Measurements from ENCODE around the gene CUX1.

CUX1 gene

DNA sequence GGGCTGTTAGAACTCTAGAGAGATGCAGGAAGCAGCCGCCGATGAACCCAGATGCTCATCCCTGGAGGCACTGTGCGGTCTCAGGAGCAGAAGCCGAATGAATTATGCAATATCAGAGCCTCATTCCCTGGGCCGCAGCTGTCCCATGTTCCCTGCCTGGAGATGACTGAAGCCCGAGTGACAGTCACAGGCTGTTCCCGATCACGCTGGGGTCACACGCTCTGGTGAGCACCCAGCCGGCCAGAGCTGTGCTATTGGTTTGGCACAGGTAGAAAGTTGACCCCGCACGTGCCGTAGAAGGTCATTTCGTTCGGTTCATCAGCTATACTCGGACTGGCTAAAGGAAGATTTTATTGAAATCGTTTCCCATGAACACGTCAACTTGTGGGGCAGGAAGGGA, 328.7 kb downstream of the CUX1 start:
- TF ChIP-seq, protein P1, sequence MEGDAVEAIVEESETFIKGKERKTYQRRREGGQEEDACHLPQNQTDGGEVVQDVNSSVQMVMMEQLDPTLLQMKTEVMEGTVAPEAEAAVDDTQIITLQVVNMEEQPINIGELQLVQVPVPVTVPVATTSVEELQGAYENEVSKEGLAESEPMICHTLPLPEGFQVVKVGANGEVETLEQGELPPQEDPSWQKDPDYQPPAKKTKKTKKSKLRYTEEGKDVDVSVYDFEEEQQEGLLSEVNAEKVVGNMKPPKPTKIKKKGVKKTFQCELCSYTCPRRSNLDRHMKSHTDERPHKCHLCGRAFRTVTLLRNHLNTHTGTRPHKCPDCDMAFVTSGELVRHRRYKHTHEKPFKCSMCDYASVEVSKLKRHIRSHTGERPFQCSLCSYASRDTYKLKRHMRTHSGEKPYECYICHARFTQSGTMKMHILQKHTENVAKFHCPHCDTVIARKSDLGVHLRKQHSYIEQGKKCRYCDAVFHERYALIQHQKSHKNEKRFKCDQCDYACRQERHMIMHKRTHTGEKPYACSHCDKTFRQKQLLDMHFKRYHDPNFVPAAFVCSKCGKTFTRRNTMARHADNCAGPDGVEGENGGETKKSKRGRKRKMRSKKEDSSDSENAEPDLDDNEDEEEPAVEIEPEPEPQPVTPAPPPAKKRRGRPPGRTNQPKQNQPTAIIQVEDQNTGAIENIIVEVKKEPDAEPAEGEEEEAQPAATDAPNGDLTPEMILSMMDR (IDR thresholded peaks at IDR 0.05): no peak
- Histone ChIP-seq H3K36me3 (peaks cover 20% of the 10 kb centered on the region), H3K4me1 (ENCODE audit: control insufficient read depth in 1 of 2, insufficient read depth in 1 of 2, low read depth in 1 of 2, low read length in 1 of 2) (peaks cover 3 to 5% of the 10 kb centered on the region in 2 experiments), H3K27ac (no peak overlapping the region), H3K9me3 (no peaks in the 10 kb centered on the region), H3K27me3 (no peaks in the 10 kb centered on the region), H3K4me3 (ENCODE audit: low read depth in 1 of 2, low read length in 1 of 2) (no peak overlapping the region)

DNA sequence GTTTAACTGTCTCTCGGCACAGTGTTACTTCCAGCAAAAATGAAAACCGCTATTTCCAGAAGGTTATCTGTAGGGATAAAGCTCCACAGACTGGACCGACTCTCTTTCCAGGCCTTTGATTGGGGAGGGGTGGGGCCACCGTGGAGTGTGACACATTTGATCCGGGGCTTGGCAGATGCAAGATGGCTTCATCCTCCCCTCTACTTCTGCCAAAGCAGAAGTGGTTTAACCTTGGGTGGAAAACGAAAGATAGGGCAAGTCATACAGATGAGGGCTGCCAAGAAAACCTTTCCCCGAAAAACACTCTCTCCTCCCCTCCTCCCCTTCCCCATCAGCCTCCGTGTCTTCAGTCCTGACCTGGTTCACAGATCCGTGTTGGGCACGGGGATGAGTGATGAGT, 329.6 kb downstream of the CUX1 start:
- no peak overlapping the region for H3K27ac ChIP-seq

DNA sequence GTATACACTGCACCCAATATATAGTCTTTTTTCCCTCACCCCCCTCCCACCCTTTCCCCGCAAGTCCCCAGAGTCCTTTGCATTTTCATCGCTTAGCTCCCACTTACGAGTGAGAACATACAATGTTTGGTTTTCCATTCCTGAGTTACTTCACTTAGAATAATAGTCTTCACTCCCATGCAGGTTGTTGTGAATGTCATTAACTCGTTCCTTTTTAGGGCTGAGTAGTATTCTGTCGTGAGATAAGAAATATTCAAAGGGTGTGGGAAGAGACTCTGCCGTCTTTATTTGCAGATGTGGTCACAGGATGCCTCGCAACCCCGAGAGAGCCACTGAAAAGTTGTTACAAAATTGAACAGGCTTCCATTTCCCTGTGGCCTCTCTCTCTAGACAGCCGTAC, 331.4 kb downstream of the CUX1 start:
- TF ChIP-seq, protein P1 (IDR thresholded peaks at IDR 0.05): no peak
- Histone ChIP-seq H3K27me3 (no peaks in the 10 kb centered on the region), H3K4me3 (ENCODE audit: low read depth in 1 of 2, low read length in 1 of 2) (no peak overlapping the region), H3K36me3 (peaks cover 27% of the 10 kb centered on the region), H3K4me1 (ENCODE audit: control insufficient read depth in 1 of 2, insufficient read depth in 1 of 2, low read depth in 1 of 2, low read length in 1 of 2) (no peaks in the 10 kb centered on the region), H3K27ac (no peak overlapping the region), H3K9me3 (no peaks in the 10 kb centered on the region)

More for the DNA sequence above, 329.6 kb downstream of the CUX1 start:
- TF ChIP-seq, protein P1 (IDR thresholded peaks at IDR 0.05): no peak
- H3K36me3 ChIP-seq: peaks cover 20% of the 10 kb centered on the region
- no peaks in the 10 kb centered on the region for H3K9me3 ChIP-seq
- no peaks in the 10 kb centered on the region for H3K27me3 ChIP-seq
- no peaks in the 10 kb centered on the region for H3K4me1 ChIP-seq (ENCODE audit: control insufficient read depth in 1 of 2, insufficient read depth in 1 of 2, low read depth in 1 of 2, low read length in 1 of 2)
- H3K4me3 ChIP-seq (ENCODE audit: low read depth in 1 of 2, low read length in 1 of 2): no peak overlapping the region

DNA sequence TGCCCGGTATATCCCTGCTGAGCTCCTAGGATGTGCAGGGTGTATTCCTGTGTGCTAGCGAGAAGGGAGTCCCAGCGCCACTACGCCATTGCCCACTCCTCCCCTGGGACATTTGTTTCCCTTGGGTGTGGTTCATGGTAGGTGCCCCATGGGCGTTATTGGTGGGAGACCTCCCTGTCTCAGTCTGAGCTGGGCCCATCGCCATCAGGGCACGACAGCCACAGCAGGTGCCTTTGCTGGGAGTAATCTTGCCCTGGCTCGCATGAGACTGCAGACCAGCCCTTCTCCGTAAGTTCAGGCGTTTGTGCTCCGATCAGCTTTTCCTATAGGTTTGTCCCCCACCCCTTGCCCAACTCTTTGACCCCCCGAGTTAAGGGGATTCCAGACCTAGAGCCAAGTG, 332.0 kb downstream of the CUX1 start:
- Histone ChIP-seq H3K4me3 (ENCODE audit: low read depth in 1 of 2, low read length in 1 of 2) (no peak overlapping the region), H3K9me3 (no peaks in the 10 kb centered on the region), H3K27ac (no peak overlapping the region), H3K36me3 (peaks cover 24% of the 10 kb centered on the region), H3K27me3 (no peaks in the 10 kb centered on the region), H3K4me1 (ENCODE audit: control insufficient read depth in 1 of 2, insufficient read depth in 1 of 2, low read depth in 1 of 2, low read length in 1 of 2) (no peaks in the 10 kb centered on the region)
- TF ChIP-seq, protein P1 (IDR thresholded peaks at IDR 0.05): no peak

DNA sequence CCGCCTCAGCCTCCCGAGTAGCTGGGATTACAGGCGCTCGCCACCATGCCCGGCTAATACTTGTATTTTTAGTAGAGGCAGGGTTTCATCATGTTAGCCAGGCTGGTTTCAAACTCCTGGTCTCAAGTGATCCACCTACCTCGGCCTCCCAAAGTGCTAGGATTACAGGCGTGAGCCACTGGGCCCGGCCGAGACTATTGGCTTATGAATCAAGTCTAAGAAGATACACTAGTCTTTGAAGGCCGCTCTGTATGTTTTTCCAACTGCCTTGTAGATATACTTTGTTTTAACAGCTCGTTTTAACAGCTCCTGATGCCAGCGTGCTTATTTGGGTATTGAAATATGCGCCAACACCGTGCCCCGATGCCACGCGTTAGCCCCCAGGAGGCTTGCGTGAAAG, 332.8 kb downstream of the CUX1 start:
- TF ChIP-seq, protein P1 (IDR thresholded peaks at IDR 0.05): no peak
- Histone ChIP-seq H3K27ac (no peak overlapping the region), H3K27me3 (no peaks in the 10 kb centered on the region), H3K36me3 (peaks cover 24% of the 10 kb centered on the region), H3K9me3 (no peaks in the 10 kb centered on the region), H3K4me3 (ENCODE audit: low read depth in 1 of 2, low read length in 1 of 2) (no peak overlapping the region), H3K4me1 (ENCODE audit: control insufficient read depth in 1 of 2, insufficient read depth in 1 of 2, low read depth in 1 of 2, low read length in 1 of 2) (no peaks in the 10 kb centered on the region)

All from neutrophil (primary cell).